Hematopoietic multipotent progenitor cell treated with erythropoietin and hydrocortisone succinate and interleukin-3 and kit ligand, for 4 days (in vitro differentiated cells): Measurements from ENCODE around the gene MYLK.

Experiments
- DNase-seq: peaks from one replicate; pipeline ENCODE4 v3.0.0-alpha.2; 2015

MYLK gene

GRCh38 chr3:123694366-123695087 is 189.6 kb downstream of the MYLK start:
- no peak for DNase-seq

- peak; percentile 62 for DNase-seq
These were observed 190.4 kb downstream of the MYLK start for GRCh38 chr3:123693584-123694190.

DNA sequence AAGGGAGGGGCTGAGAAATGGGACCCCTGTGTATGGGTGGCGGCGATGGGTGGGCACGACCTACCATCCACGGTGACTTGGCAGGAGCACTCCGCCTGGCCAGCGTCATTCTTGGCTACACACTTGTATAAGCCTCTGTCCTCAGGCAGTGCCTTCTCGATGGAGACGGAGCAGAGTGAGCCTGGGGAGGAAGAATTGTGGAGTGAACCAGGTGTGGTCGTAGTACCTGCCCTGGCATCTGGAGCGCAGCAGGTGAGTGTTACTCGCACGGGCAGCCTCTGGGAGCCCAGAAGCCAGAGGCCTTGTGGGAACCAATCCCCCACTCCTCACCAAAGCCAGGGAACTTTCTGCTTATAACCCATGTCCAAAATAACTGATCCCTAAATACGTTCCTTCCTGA is 191.5 kb downstream of the MYLK start:
- DNase-seq = no peak

DNA sequence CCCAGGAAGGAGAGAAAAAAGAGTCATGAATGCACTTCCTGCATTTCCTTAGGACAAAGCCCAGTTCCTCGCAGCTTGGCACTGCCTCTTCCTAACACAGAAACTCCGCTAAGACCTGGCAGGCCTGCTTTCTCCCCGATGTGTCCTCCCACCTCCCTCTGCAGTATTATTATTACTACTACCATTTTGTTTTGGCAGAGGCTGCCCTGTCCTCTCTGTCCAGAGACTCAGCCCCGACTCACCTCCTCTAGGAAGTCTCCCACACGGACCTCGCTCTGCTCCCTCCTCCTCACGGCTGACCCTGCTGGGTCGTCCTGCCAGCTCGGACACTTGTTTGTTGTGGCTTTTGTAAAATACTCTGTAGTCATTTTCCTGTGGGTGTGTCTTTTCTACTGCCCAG is 192.1 kb downstream of the MYLK start:
- no peak for DNase-seq

DNA sequence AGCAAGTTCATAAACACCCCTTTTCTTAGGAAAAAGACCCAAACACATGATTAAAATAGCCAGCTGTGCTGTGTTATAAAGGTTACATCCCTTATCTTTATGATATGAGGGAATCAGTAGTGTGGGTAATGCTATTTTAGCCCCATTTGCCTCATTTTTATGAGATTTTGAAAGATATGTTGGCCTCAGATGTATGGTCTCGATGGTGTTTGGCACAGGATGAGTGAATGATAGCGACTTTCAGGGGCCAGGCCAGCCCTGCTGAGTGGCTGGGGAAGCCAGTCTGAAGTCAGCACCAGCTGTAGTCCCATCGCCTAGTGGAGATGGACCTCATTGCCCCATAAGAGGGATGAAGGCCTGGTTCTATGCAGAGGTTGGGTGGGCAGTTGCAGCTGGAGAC is 194.3 kb downstream of the MYLK start:
- DNase-seq = no peak

DNA sequence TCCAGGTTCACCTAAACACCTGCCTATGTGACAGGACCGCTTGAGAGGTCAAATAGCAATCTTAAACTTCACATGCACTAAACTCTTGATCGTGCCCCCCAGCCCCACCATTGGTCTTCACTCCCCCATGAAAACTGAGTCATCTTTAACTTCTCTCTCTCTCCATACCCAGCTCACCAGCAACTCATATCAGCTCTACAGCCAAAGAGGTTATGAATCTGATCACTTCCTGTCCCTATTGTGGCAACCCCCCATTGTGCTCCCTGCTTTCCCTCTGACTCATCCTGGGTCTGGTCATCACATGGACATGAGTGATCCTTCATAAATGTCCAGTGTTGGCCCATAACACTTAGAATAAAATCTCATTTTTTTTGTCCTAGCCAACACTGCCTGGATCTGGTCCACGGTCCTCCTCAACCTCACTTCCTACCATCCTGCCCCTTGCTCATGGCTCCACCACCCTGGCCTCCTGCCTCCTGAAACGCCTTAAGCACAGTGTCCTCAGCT is 195.8 kb downstream of the MYLK start:
- DNase-seq = no peak

GRCh38 chr3:123687286-123687685 is 196.8 kb downstream of the MYLK start:
- DNase-seq = no peak

DNA sequence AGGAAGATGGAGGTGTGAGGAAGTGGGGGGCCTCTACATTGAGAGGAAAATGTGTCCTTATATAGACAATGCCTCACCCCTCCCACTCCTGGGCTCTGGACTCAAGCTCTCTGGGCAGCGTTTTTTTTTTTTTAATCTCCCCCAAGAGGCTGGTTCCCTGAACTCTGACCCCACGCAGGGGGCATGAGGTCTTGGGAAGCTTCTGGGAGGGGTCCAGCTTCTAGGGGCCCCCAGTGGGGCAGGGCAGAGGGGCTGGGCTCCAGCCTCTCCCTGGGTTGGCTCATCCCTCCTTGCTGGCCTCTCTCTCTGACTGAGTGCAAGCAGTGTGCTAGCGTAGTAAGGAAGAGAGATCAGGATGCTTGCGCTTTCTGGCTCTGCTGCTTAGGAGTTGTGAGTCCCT is 197.9 kb downstream of the MYLK start:
- DNase-seq = no peak

- DNase-seq = no peak
These were observed 198.4 kb downstream of the MYLK start for GRCh38 chr3:123685780-123686179.

DNA sequence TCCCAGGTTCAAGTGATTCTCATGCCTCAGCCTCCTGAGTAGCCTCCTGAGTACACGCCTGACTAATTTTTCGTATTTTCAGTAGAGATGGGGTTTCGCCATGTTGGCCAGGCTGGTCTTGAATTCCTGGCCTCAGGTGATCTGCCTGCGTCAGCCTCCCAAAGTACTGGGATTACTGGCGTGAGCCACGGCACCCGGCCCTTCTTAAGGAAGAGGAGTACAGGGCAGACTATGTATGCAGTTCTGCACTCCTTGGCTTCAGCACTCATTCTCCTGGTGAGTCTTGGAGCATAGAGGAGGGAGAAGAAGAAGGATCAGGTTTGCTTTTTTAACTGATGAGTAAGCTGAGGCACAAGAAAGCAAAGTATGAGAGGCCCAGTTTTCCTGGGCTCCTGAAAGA is 199.5 kb downstream of the MYLK start:
- no peak for DNase-seq

GRCh38 chr3:123684209-123684608 is 199.9 kb downstream of the MYLK start:
- no peak for DNase-seq

DNA sequence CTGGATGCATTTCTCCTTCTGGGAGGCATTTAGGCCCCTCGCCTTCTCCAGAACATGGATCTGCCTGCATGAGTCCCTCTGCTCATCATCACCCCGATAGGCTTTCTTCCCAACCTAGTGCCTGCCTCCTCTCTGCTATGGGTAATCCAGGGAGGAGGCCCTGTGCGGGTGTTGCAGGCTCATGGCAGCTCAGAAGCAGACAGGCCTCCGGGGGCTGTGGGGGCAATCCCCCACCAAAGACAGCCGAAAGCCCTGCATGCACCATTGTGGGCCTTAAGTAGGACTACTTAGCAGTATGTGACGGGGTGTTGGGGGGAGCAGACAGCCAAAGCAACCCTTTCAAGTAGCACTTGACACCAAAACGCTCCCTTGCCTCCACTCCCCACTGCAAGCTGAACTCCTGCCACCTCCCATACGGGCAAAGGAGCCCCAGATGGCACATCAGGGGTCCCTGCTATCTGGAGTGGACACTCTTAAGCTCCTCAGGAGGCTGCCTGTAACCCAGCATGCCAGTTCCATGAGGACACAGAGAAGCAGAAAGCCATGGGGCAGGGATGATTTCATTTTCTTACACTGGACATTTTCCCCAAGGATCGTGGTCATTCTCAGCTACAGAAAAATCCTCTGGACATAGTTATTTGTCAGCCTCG is 200.5 kb downstream of the MYLK start:
- no peak for DNase-seq

GRCh38 chr3:123682781-123683504 is 201.2 kb downstream of the MYLK start:
- no peak for DNase-seq

DNA sequence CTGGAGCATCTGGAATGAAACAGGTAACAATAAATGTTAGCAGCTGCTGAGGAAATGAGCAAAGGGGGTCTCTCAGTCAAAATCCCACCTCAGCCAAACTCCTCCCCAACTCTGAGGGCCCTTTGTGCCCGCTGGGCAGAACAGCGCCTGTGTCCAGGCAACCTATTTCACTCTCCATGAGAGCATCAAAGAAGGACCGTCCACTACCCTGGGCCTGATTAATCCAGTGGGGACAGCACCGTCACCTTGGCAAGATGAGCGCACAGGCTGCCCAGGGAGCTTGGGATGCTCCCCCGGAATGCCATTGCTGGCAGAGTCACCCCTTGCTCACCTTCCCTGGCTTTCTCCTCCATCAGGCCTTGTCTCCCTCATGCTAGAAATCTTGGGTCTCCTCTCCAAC is 201.8 kb downstream of the MYLK start:
- DNase-seq = no peak

- DNase-seq = no peak
These were observed 204.3 kb downstream of the MYLK start for GRCh38 chr3:123679712-123680386.

GRCh38 chr3:123678108-123678511 is 206.0 kb downstream of the MYLK start:
- no peak for DNase-seq

- no peak for DNase-seq
These were observed 211.5 kb downstream of the MYLK start for GRCh38 chr3:123672429-123673146.

DNA sequence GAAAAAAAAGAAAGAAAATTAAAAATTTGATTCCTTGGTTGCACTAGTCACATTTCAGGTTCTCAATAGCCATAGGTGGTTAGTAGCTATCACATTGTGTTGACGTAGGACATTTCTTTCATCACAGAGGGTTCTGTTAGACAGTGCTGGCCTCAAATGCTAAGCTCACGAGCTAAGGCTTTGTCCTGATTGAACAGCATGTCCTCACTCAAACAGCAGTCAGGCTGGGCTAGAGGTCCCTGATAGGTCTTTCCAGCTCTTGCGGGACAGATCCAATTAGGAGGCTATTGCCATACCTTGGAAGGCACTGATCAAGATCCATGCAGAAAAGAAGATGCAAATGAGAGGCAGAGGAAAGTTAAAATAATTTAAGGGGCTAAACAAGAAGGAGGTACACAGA is 213.4 kb downstream of the MYLK start:
- DNase-seq = no peak

DNA sequence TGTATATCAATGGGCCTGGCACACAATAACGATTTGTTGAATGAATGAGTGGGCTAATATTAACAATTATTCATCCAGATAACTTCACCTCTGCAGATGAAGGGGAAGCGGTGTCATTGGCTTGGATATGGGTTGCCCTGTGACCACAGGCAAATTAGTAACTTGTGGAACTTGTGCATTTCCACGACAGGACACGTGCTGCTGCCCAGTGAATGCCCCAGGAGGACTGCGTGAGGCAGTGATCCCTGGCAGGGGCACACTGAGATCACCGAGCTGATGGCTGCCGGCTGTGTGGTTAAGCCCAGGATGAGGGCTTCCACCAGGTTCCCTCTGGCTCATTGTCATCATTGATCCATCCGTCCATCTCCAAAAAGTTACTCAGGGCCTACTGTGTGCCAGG is 215.2 kb downstream of the MYLK start:
- no peak for DNase-seq

- DNase-seq = peak; percentile 62
These were observed 216.3 kb downstream of the MYLK start for GRCh38 chr3:123667784-123668183.

DNA sequence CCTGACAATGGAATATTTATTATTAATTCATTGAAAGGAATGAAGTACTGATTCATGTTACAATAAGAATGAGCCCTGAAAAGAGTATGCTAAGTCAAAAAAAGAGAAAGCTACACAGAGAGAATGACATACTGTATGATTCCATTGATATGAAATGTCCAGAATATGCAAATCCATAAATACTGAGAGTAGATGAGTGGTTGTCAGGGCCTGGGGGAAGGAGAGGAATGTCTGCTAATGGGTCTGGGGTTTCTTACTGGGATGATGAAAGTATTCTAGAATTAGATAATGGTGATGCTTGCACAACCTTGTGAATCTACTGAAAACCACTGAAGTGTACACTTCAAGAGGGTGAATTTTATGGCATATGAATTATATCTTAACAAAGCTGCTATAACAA is 219.4 kb downstream of the MYLK start:
- DNase-seq = no peak

DNA sequence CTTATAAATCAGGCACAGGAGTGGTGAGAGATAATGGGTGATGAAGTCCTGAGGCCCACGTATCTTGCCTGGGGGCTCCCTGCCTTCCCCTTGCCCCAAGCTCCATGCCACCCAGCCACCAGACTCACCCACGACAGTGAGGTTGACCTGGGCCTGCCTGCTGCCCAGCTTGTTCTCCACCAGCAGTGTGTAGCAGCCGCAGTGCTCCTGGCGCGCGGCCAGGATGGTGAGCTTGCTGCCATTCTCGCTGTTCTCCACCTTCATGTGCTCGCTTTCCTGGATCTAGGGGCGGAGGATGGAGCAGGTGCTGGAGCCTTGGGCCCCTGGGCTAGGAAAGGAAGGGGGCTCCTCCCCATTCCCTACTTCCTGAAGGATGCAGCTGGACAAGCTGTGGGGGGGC is 220.2 kb downstream of the MYLK start:
- no peak for DNase-seq
